Liver (tissue), 9 donors: Measurements from ENCODE around the gene EXPH5. TPM values are rescaled to one million over a fixed set of nuclear protein-coding genes. Genes with fewer than 3 reads are reported as not detected.

Experiments used
- DNase-seq: peaks from one replicate; pipeline ENCODE4 v3.0.0-alpha.2; 2017; ENCODE audit warnings: low spot score
- H3K27ac ChIP-seq, 2 donors: one replicate each; pipeline ENCODE4 v1.7.0; 2013; ENCODE audit warnings: inconsistent platforms in 2 of 2, low read length in 2 of 2, control low read depth in 1 of 2, low read depth in 1 of 2, mild to moderate bottlenecking in 1 of 2
- H3K27me3 ChIP-seq, 4 donors: one replicate each; pipeline versions ENCODE4 v1.6.1 to v1.7.0; 2013; ENCODE audit warnings: low read length in 3 of 4, inconsistent platforms in 1 of 4, mild to moderate bottlenecking in 1 of 4, moderate library complexity in 1 of 4; ENCODE audit not compliant: control insufficient read depth in 4 of 4, insufficient read depth in 4 of 4
- H3K36me3 ChIP-seq, 4 donors: one replicate each; pipeline versions ENCODE4 v1.6.1 to v1.7.0; 2013; ENCODE audit warnings: low read length in 3 of 4, mild to moderate bottlenecking in 3 of 4, low read depth in 1 of 4, moderate library complexity in 1 of 4; ENCODE audit not compliant: control insufficient read depth in 4 of 4, insufficient read depth in 3 of 4
- H3K4me1 ChIP-seq, 4 donors: one replicate each; pipeline versions ENCODE4 v1.6.1 to v1.7.0; 2013; ENCODE audit warnings: low read length in 3 of 4, mild to moderate bottlenecking in 3 of 4, moderate library complexity in 1 of 4; ENCODE audit not compliant: control insufficient read depth in 4 of 4, insufficient read depth in 4 of 4
- H3K4me3 ChIP-seq, 3 donors: one replicate each; pipeline versions ENCODE4 v1.6.1 to v1.7.0; 2013; ENCODE audit warnings: low read length in 3 of 3, control low read depth in 1 of 3, low read depth in 1 of 3, mild to moderate bottlenecking in 1 of 3
- H3K9ac ChIP-seq, 2 donors: one replicate each; pipeline ENCODE4 v1.7.0; 2013; ENCODE audit warnings: low read length in 2 of 2, mild to moderate bottlenecking in 2 of 2, moderate library complexity in 2 of 2, control low read depth in 1 of 2, low read depth in 1 of 2
- H3K9me3 ChIP-seq, 4 donors: one replicate each; pipeline versions ENCODE4 v1.6.1 to v1.7.0; 2013; ENCODE audit warnings: low read length in 3 of 4; ENCODE audit not compliant: control insufficient read depth in 4 of 4
- ATF3 ChIP-seq: IDR thresholded peaks from 2 replicates; pipeline ENCODE4 v1.6.1; 2016; ENCODE audit warnings: antibody characterized with exemption
- CTCF ChIP-seq: fragments of 150-350 bp; IDR thresholded peaks from 2 replicates; pipeline ENCODE4 v1.5.1; 2017; ENCODE audit warnings: improper control_type of control experiment, low read depth, low read length; ENCODE audit not compliant: missing input control
- EGR1 ChIP-seq, 2 donors: IDR thresholded peaks; 2 replicates each; pipeline ENCODE4 v1.6.1; 2016 to 2018; ENCODE audit warnings: antibody characterized with exemption in 2 of 2, low read depth in 2 of 2
- FOXA2 ChIP-seq: IDR thresholded peaks from 2 replicates; pipeline ENCODE4 v1.6.1; 2016; ENCODE audit warnings: antibody characterized with exemption
- GABPA ChIP-seq, 2 donors: IDR thresholded peaks in 1 of 2; conservative IDR thresholded peaks in 1 of 2; 2 replicates each; pipeline ENCODE4 v1.6.1; 2016; ENCODE audit warnings: antibody characterized with exemption in 2 of 2, mild to moderate bottlenecking in 1 of 2, moderate library complexity in 1 of 2
- HNF4G ChIP-seq: IDR thresholded peaks from 2 replicates; pipeline ENCODE4 v1.6.1; 2016; ENCODE audit warnings: antibody characterized with exemption
- JUND ChIP-seq, 2 donors: IDR thresholded peaks; 2 replicates each; pipeline ENCODE4 v1.6.1; 2016; ENCODE audit warnings: antibody characterized with exemption in 2 of 2
- MAX ChIP-seq: IDR thresholded peaks from 2 replicates; pipeline ENCODE4 v1.6.1; 2016; ENCODE audit warnings: antibody characterized with exemption
- RAD21 ChIP-seq, 2 donors: IDR thresholded peaks; 2 replicates each; pipeline ENCODE4 v1.6.1; 2016; ENCODE audit warnings: antibody characterized with exemption in 2 of 2, mild to moderate bottlenecking in 2 of 2
- REST ChIP-seq: IDR thresholded peaks from 2 replicates; pipeline ENCODE4 v1.6.1; 2016; ENCODE audit warnings: antibody characterized with exemption, mild to moderate bottlenecking
- SP1 ChIP-seq: IDR thresholded peaks from 2 replicates; pipeline ENCODE4 v1.6.1; 2018; ENCODE audit warnings: antibody characterized with exemption, mild to moderate bottlenecking
- TAF1 ChIP-seq: conservative IDR thresholded peaks from 2 replicates; pipeline ENCODE4 v1.6.1; 2016; ENCODE audit warnings: antibody characterized with exemption, mild to moderate bottlenecking
- ZBTB33 ChIP-seq: IDR thresholded peaks from 2 replicates; pipeline ENCODE4 v1.6.1; 2016; ENCODE audit warnings: antibody characterized with exemption
- WGBS: extraction: QIAGEN DNeasy Blood & Tissue Kit; methylation state at CpG from one replicate; pipeline ENCODE4 v1.1.7; 2013; 5-methylcytosine and 5-hydroxymethylcytosine counted together
- polyA plus RNA-seq, 2 donors: library from polyadenylated mRNA; stranded (reverse) in 1 of 2; unstranded in 1 of 2; fragments of 200-250 nt in 1 of 2; fragments of >200 nt in 1 of 2; fragmentation: Nextera tagmentation in 1 of 2; extraction: Ambion mirVana in 1 of 2; gene quantifications; one replicate each; pipeline versions ENCODE4 v1.2.1 to v1.2.3, GENCODE V29; 2013 to 2015
- total RNA-seq, 2 donors: library from RNA; depleted of rRNA; stranded (reverse); fragments of >200 nt; gene quantifications; one replicate each; pipeline ENCODE4 v1.2.3, GENCODE V29; 2014
- donor health status: healthy.
- donor health status: healthy.
- donor health status: healthy.
- donor health status: healthy.
- donor health status: healthy.

Gene EXPH5
- total and polyA plus RNA-seq, 4 donors, result 0.47 to 6.1 (median 1.5) TPM

GRCh38 chr11:108486828-108487227, 106.7 kb downstream of the EXPH5 start:
- Histone ChIP-seq H3K9me3 (no peaks in the 10 kb centered on the region), H3K27me3 (no peaks in the 10 kb centered on the region), H3K36me3 (peaks cover 5 to 26% (median 21%) of the 10 kb centered on the region in 4 donors), H3K9ac (no peak overlapping the region), H3K4me3 (no peak overlapping the region), H3K4me1 (no peaks in the 10 kb centered on the region), H3K27ac (no peak overlapping the region)
- TF ChIP-seq TAF1, result no peak
- no peak for TF ChIP-seq JUND (IDR thresholded peaks at IDR 0.05)
- TF ChIP-seq GABPA (IDR thresholded peaks at IDR 0.05 in 1 of 2, conservative IDR thresholded peaks at IDR 0.05 in 1 of 2), result no peak
- TF ChIP-seq EGR1 (IDR thresholded peaks at IDR 0.05; ENCODE audit: low read depth in 2 of 2), result no peak
- TF ChIP-seq RAD21 (IDR thresholded peaks at IDR 0.05), result no peak
- no peak for TF ChIP-seq CTCF
- 96% methylated on average over 3 of the region's 3 CpGs for WGBS
- DNase-seq, result no peak

- TF ChIP-seq MAX (no peak), HNF4G (no peak), SP1 (no peak), REST (no peak), FOXA2 (no peak), ZBTB33 (no peak), GABPA (IDR thresholded peaks at IDR 0.05 in 1 of 2, conservative IDR thresholded peaks at IDR 0.05 in 1 of 2) (no peak), ATF3 (no peak), RAD21 (IDR thresholded peaks at IDR 0.05) (no peak), EGR1 (IDR thresholded peaks at IDR 0.05; ENCODE audit: low read depth in 2 of 2) (no peak), JUND (IDR thresholded peaks at IDR 0.05) (no peak), TAF1 (no peak)
- H3K4me3 ChIP-seq, result no peak overlapping the region
- no peaks in the 10 kb centered on the region for H3K27me3 ChIP-seq
- no peaks in the 10 kb centered on the region for H3K9me3 ChIP-seq
- no peaks in the 10 kb centered on the region for H3K4me1 ChIP-seq
- H3K9ac ChIP-seq, result no peak overlapping the region
- H3K27ac ChIP-seq, result no peak overlapping the region
- no peak for DNase-seq
- peaks cover 5 to 31% (median 25%) of the 10 kb centered on the region in 4 donors for H3K36me3 ChIP-seq
- 98% methylated on average over 3 of the region's 3 CpGs for WGBS
Observed at GRCh38 chr11:108486331-108486730, 107.2 kb downstream of the EXPH5 start.
